OCI-LY7 (cell line): ENCODE results near the gene CTNNA2. TPM values are rescaled to one million over a fixed set of nuclear protein-coding genes. Genes with fewer than 3 reads are reported as not detected.

Experiments used
- BruUV-seq: library from RNA; stranded (reverse); fragments of 400-500 nt; replicated peaks from 2 replicates; lab custom pipeline; 2021; lab: Mats Ljungman, UMichigan
- CTCF ChIA-PET: fragments of 300-600 bp; sonication (Branson Sonifier 250); formaldehyde crosslinking; loops from one replicate; lab custom pipeline; 2022; ENCODE audit warnings: antibody characterized with exemption; ENCODE audit not compliant: unreplicated experiment; lab: Charles Lee
- POLR2A ChIA-PET: fragments of 300-600 bp; sonication (Branson Sonifier 250); formaldehyde crosslinking; loops from one replicate; lab custom pipeline; 2022; ENCODE audit warnings: antibody characterized with exemption; lab: Charles Lee
- DNase-seq: peaks from one replicate; pipeline ENCODE4 v3.0.0-alpha.2; 2015; ENCODE audit warnings: low spot score
- H2AFZ ChIP-seq: fragments of 200-600 bp; sonication (generic), shearing (Covaris generic); 2 replicates; pipeline ENCODE4 v1.6.1; 2014; ENCODE audit warnings: mild to moderate bottlenecking, antibody characterized with exemption, low read length, moderate library complexity
- H3K27ac ChIP-seq: fragments of 200-600 bp; sonication (generic); 2 replicates; pipeline ENCODE4 v1.5.1; 2014; ENCODE audit warnings: mixed run types, low read depth, mild to moderate bottlenecking, moderate library complexity, low read length, inconsistent platforms; ENCODE audit not compliant: poor library complexity, severe bottlenecking
- H3K36me3 ChIP-seq: fragments of 200-600 bp; sonication (generic); 2 replicates; pipeline ENCODE4 v1.6.1; 2014; ENCODE audit warnings: mild to moderate bottlenecking, antibody characterized with exemption, low read length, moderate library complexity, mixed read lengths; ENCODE audit not compliant: insufficient read depth
- H3K4me1 ChIP-seq: fragments of 200-600 bp; sonication (generic); 2 replicates; pipeline ENCODE4 v1.5.1; 2014; ENCODE audit warnings: mild to moderate bottlenecking, low read length; ENCODE audit not compliant: insufficient read depth, poor library complexity, severe bottlenecking
- H3K4me2 ChIP-seq: fragments of 200-600 bp; sonication (generic); 2 replicates; pipeline ENCODE4 v1.6.1; 2014; ENCODE audit warnings: mild to moderate bottlenecking, low read length
- H3K4me3 ChIP-seq: fragments of 200-600 bp; sonication (generic); 2 replicates; pipeline ENCODE4 v1.5.1; 2014; ENCODE audit warnings: mild to moderate bottlenecking, low read depth, low read length; ENCODE audit not compliant: poor library complexity, severe bottlenecking
- H3K79me2 ChIP-seq: fragments of 200-600 bp; sonication (generic); 2 replicates; pipeline ENCODE4 v1.6.1; 2016; ENCODE audit warnings: low read depth, mild to moderate bottlenecking, low read length, moderate library complexity, mixed read lengths; ENCODE audit not compliant: insufficient read depth
- H3K9me2 ChIP-seq: fragments of 200-600 bp; sonication (generic); 2 replicates; pipeline ENCODE4 v1.6.1; 2016; ENCODE audit warnings: mild to moderate bottlenecking, low read length, mixed read lengths; ENCODE audit not compliant: insufficient read depth
- H3K9me3 ChIP-seq: fragments of 200-600 bp; sonication (generic); 2 replicates; pipeline ENCODE4 v1.6.1; 2014; ENCODE audit warnings: mild to moderate bottlenecking, mixed run types, low read length, mixed read lengths
- H4K20me1 ChIP-seq: fragments of 200-600 bp; sonication (generic); 2 replicates; pipeline ENCODE4 v1.6.1; 2014; ENCODE audit warnings: mild to moderate bottlenecking, antibody characterized with exemption, low read length, moderate library complexity, mixed read lengths; ENCODE audit not compliant: insufficient read depth
- CTCF ChIP-seq: fragments of 200-600 bp; sonication (generic); conservative IDR thresholded peaks from 2 replicates; pipeline ENCODE4 v1.5.1; 2014; ENCODE audit warnings: mild to moderate bottlenecking, antibody characterized with exemption, low read length, moderate library complexity, mixed read lengths
- EZH2phosphoT487 ChIP-seq: fragments of 200-600 bp; sonication (generic); IDR thresholded peaks from 2 replicates; pipeline ENCODE4 v1.6.1; 2018; ENCODE audit warnings: low read depth, borderline replicate concordance, mild to moderate bottlenecking, mixed run types, antibody characterized with exemption, low read length, moderate library complexity, mixed read lengths
- intact Hi-C: fragments of 100-400 bp; cut with micrococcal nuclease; formaldehyde crosslinking; loops from one replicate; pipeline ENCODE4 v1.10.0; 2022; ENCODE audit not compliant: unreplicated experiment
- total RNA-seq, 2 experiments: library from RNA; depleted of rRNA in 1 of 2; stranded (reverse); fragments of >200 nt in 1 of 2; shearing (Covaris generic) in 1 of 2; gene quantifications; 2 replicates each; pipeline ENCODE4 v1.2.3, GENCODE V29; 2014 to 2022

CTNNA2 gene
- total RNA-seq, 2 experiments from 2014 or later = 0.19 to 2.7 TPM

DNA sequence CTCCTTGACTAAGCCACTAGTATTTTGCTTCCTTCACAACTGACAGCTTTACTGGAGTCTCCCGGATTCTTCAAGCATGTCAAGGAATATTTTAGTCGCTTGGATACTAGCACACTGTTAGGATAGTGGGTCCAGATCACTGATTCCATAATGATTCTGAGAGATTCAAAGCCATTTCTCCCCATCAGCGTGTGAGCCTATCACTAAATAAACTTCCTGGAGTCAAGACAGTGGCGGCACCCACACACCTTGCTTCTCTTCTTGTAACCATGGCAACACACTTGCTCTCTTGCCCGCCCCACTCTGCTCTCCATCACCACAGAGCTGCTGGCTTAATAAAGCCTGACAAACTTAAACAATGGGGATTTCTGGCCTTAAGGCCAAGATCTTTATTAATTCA lies 546.6 kb downstream of the CTNNA2 start:
- ChIA-PET POLR2A (no interaction called here), CTCF (no interaction called here)
- TF ChIP-seq CTCF (no peak), EZH2phosphoT487 (no peak)
- Histone ChIP-seq H3K79me2 (no peaks in the 10 kb centered on the region), H3K9me2 (no peaks in the 10 kb centered on the region), H3K36me3 (no peaks in the 10 kb centered on the region), H3K9me3 (no peaks in the 10 kb centered on the region), H4K20me1 (no peaks in the 10 kb centered on the region), H3K27ac (no peak overlapping the region), H2AFZ (no peak overlapping the region), H3K4me3 (no peak overlapping the region), H3K4me1 (no peaks in the 10 kb centered on the region), H3K4me2 (no peak overlapping the region)
- intact Hi-C loops = no loop called here
- DNase-seq = no peak
- no TSS peak for BruUV-seq

- H3K36me3 ChIP-seq = no peaks in the 10 kb centered on the region
- ChIA-PET CTCF (no interaction called here), POLR2A (no interaction called here)
- no peaks in the 10 kb centered on the region for H4K20me1 ChIP-seq
- no peak overlapping the region for H3K4me2 ChIP-seq
- H3K4me3 ChIP-seq = no peak overlapping the region
- BruUV-seq = no TSS peak
- intact Hi-C loops = no loop called here
- no peaks in the 10 kb centered on the region for H3K4me1 ChIP-seq
- H3K9me3 ChIP-seq = no peaks in the 10 kb centered on the region
- no peak overlapping the region for H2AFZ ChIP-seq
- TF ChIP-seq CTCF (no peak), EZH2phosphoT487 (no peak)
- H3K9me2 ChIP-seq = no peaks in the 10 kb centered on the region
- no peaks in the 10 kb centered on the region for H3K79me2 ChIP-seq
- no peak for DNase-seq
- no peak overlapping the region for H3K27ac ChIP-seq
Measured at GRCh38 chr2:80061881-80062280, 549.0 kb downstream of the CTNNA2 start.

DNA sequence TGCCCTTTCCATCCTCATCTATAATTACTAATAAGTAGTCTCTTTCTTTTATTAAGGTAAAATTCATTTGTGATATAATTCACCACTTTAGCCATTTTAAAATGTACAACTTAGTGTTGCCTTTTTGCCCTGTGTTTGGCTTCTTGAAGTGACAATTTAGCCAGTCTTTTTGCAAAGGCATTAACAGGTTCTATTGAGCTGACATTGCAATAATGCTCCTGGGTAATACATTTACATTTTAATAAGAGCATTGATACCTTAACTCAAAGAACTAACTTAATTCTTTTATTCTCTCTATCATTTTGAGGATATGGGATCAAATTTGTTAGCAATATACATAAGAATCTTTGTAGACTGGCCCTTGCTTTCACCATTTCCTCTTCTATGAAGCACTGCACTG lies 549.4 kb downstream of the CTNNA2 start:
- no peaks in the 10 kb centered on the region for H3K9me2 ChIP-seq
- no peak for TF ChIP-seq EZH2phosphoT487
- no peak for TF ChIP-seq CTCF
- no peaks in the 10 kb centered on the region for H3K36me3 ChIP-seq
- POLR2A ChIA-PET = no interaction called here
- H2AFZ ChIP-seq = no peak overlapping the region
- intact Hi-C loops = no loop called here
- no peak for DNase-seq
- H3K9me3 ChIP-seq = no peaks in the 10 kb centered on the region
- no peak overlapping the region for H3K27ac ChIP-seq
- H3K4me1 ChIP-seq = no peaks in the 10 kb centered on the region
- no peak overlapping the region for H3K4me2 ChIP-seq
- H3K4me3 ChIP-seq = no peak overlapping the region
- no peaks in the 10 kb centered on the region for H3K79me2 ChIP-seq
- CTCF ChIA-PET = no interaction called here
- H4K20me1 ChIP-seq = no peaks in the 10 kb centered on the region
- no TSS peak for BruUV-seq
